Loucy (cell line): ENCODE data around the gene PTPRN2.

Experiments
- H2AFZ ChIP-seq: fragments of 200-600 bp; sonication (generic); 2 replicates; pipeline ENCODE4 v1.6.0; 2016; ENCODE audit warnings: antibody characterized with exemption, mild to moderate bottlenecking, low read length, moderate library complexity
- H3F3A ChIP-seq: fragments of 200-600 bp; 2 replicates; pipeline ENCODE4 v1.6.0; 2016; ENCODE audit warnings: antibody characterized with exemption, low read depth, mild to moderate bottlenecking
- H3K27me3 ChIP-seq: fragments of 200-600 bp; sonication (generic); 2 replicates; pipeline ENCODE4 v1.6.1; 2014; ENCODE audit warnings: low read length, mild to moderate bottlenecking; ENCODE audit not compliant: insufficient read depth, poor library complexity, severe bottlenecking
- H3K36me3 ChIP-seq: fragments of 200-600 bp; sonication (generic); 2 replicates; pipeline ENCODE4 v1.6.1; 2016; ENCODE audit warnings: low read length; ENCODE audit not compliant: insufficient read depth
- H3K4me1 ChIP-seq: fragments of 200-600 bp; sonication (generic); 2 replicates; pipeline ENCODE4 v1.5.1; 2014; ENCODE audit warnings: low read length, mild to moderate bottlenecking; ENCODE audit not compliant: insufficient read depth, poor library complexity, severe bottlenecking
- H3K4me2 ChIP-seq: fragments of 200-600 bp; sonication (generic); 2 replicates; pipeline ENCODE4 v1.6.0; 2014; ENCODE audit warnings: antibody characterized with exemption, low read length, low read depth, mild to moderate bottlenecking; ENCODE audit not compliant: poor library complexity, severe bottlenecking
- H3K4me3 ChIP-seq: fragments of 200-600 bp; sonication (generic); 2 replicates; pipeline ENCODE4 v1.5.1; 2014; ENCODE audit warnings: low read length, mild to moderate bottlenecking, mixed read lengths; ENCODE audit not compliant: poor library complexity, severe bottlenecking
- H3K79me2 ChIP-seq: fragments of 200-600 bp; sonication (generic); 2 replicates; pipeline ENCODE4 v1.6.1; 2014; ENCODE audit warnings: low read length; ENCODE audit not compliant: insufficient read depth
- H3K9ac ChIP-seq: fragments of 200-600 bp; sonication (generic); 2 replicates; pipeline ENCODE4 v1.6.0; 2014; ENCODE audit warnings: mild to moderate bottlenecking, low read depth, low read length, moderate library complexity; ENCODE audit not compliant: poor library complexity, severe bottlenecking
- H3K9me2 ChIP-seq: fragments of 200-600 bp; sonication (generic); replicated peaks from 2 replicates; pipeline ENCODE4 v1.6.1; 2016; ENCODE audit warnings: low read depth, low read length, mixed read lengths
- H3K9me3 ChIP-seq: fragments of 200-600 bp; sonication (generic); 2 replicates; pipeline ENCODE4 v1.6.1; 2014; ENCODE audit warnings: mild to moderate bottlenecking, antibody characterized with exemption, low read length, low read depth; ENCODE audit not compliant: insufficient read depth
- H4K20me1 ChIP-seq: fragments of 200-600 bp; sonication (generic); 2 replicates; pipeline ENCODE4 v1.6.0; 2014; ENCODE audit warnings: antibody characterized with exemption, low read length, mild to moderate bottlenecking; ENCODE audit not compliant: insufficient read depth, poor library complexity, severe bottlenecking
- CTCF ChIP-seq: fragments of 200-600 bp; sonication (generic); conservative IDR thresholded peaks from 2 replicates; pipeline ENCODE4 v1.5.1; 2014; ENCODE audit warnings: mild to moderate bottlenecking, antibody characterized with exemption, low read length
- EZH2phosphoT487 ChIP-seq: fragments of 200-600 bp; IDR thresholded peaks from 2 replicates; pipeline ENCODE4 v1.6.1; 2018; ENCODE audit warnings: antibody characterized with exemption, mild to moderate bottlenecking, moderate library complexity, borderline replicate concordance

PTPRN2 gene

DNA sequence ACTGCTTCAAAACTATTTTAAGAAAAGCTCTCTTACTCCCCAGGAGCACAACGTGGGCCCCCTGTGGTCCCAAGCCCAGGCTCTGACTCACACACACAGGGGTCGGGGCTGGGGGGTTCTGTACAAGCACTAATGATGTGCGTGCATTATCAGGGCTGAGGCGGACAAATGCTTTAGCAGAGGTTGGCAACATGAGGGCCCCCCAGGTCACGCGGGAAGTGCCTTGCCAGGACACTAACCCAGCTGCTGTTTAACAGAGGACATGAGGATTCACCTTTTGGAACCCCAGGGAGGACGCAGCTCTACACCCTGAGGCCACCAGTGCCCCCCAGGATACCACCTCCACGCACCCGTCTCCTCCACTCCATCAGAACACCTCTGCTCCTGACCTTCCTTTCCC, 908.0 kb downstream of the PTPRN2 start:
- peaks cover 20% of the 10 kb centered on the region for H3K4me1 ChIP-seq
- no peak overlapping the region for H3K9ac ChIP-seq
- no peak for TF ChIP-seq EZH2phosphoT487
- TF ChIP-seq CTCF, result no peak
- no peak overlapping the region for H3K4me2 ChIP-seq
- peaks cover 47% of the 10 kb centered on the region for H3K79me2 ChIP-seq
- H3K9me3 ChIP-seq, result no peaks in the 10 kb centered on the region
- H3K36me3 ChIP-seq, result no peaks in the 10 kb centered on the region; the same call in 1 of the 2 replicates
- no peak overlapping the region for H3K4me3 ChIP-seq
- H3F3A ChIP-seq, result no peaks in the 10 kb centered on the region
- H4K20me1 ChIP-seq, result no peaks in the 10 kb centered on the region
- no peak overlapping the region for H2AFZ ChIP-seq
- no peaks in the 10 kb centered on the region for H3K27me3 ChIP-seq
- H3K9me2 ChIP-seq, result no peaks in the 10 kb centered on the region

- H2AFZ ChIP-seq, result no peak overlapping the region
- peaks cover 20% of the 10 kb centered on the region for H3K4me1 ChIP-seq
- no peaks in the 10 kb centered on the region for H3K9me2 ChIP-seq
- peaks cover 53% of the 10 kb centered on the region for H3K79me2 ChIP-seq
- H3F3A ChIP-seq, result no peaks in the 10 kb centered on the region
- no peak overlapping the region for H3K4me3 ChIP-seq
- TF ChIP-seq CTCF, result no peak
- no peak for TF ChIP-seq EZH2phosphoT487
- no peaks in the 10 kb centered on the region; the same call in 1 of the 2 replicates for H3K36me3 ChIP-seq
- no peaks in the 10 kb centered on the region for H3K27me3 ChIP-seq
- no peaks in the 10 kb centered on the region for H3K9me3 ChIP-seq
- H4K20me1 ChIP-seq, result no peaks in the 10 kb centered on the region
- no peak overlapping the region for H3K4me2 ChIP-seq
- no peak overlapping the region for H3K9ac ChIP-seq
These were observed 909.1 kb downstream of the PTPRN2 start for GRCh38 chr7:157678501-157678900.

GRCh38 chr7:157676456-157677255, 911.0 kb downstream of the PTPRN2 start:
- H3K27me3 ChIP-seq, result no peaks in the 10 kb centered on the region
- no peaks in the 10 kb centered on the region for H3F3A ChIP-seq
- H3K36me3 ChIP-seq, result no peaks in the 10 kb centered on the region
- no peak overlapping the region for H3K4me3 ChIP-seq
- peaks cover 20% of the 10 kb centered on the region for H3K4me1 ChIP-seq
- no peak overlapping the region for H2AFZ ChIP-seq
- H3K9me3 ChIP-seq, result no peaks in the 10 kb centered on the region
- no peak overlapping the region for H3K9ac ChIP-seq
- H4K20me1 ChIP-seq, result no peaks in the 10 kb centered on the region
- TF ChIP-seq EZH2phosphoT487 (no peak), CTCF (no peak)
- peaks cover 61% of the 10 kb centered on the region for H3K79me2 ChIP-seq
- peak overlapping the region; percentile 40 for H3K4me2 ChIP-seq
- H3K9me2 ChIP-seq, result no peaks in the 10 kb centered on the region
